GM10266 (cell line): ENCODE measurements around the gene SCG3.
"Not testable (repeated sequence)": the region's sequence is repeated elsewhere in the genome, so short reads cannot be mapped to it uniquely, and the experiment has no call there.

ENCODE experiments used
- DNase-seq: peaks from one replicate; pipeline ENCODE4 v3.0.0; 2012; ENCODE audit errors: extremely low spot score
- CTCF ChIP-seq: IDR thresholded peaks from 2 replicates; pipeline ENCODE4 v1.5.1; 2012; ENCODE audit warnings: mild to moderate bottlenecking, low read depth; ENCODE audit not compliant: control insufficient read depth, insufficient read depth; ENCODE audit errors: missing control alignments

SCG3 gene

GRCh38 chr15:51652084-51652668, 29.1 kb upstream of the SCG3 start:
- DNase-seq = no peak
- TF ChIP-seq CTCF = no peak

GRCh38 chr15:51655401-51656057, 25.8 kb upstream of the SCG3 start:
- DNase-seq = not testable (repeated sequence)

- TF ChIP-seq CTCF = no peak
- no peak for DNase-seq
These were observed 22.6 kb upstream of the SCG3 start for GRCh38 chr15:51658664-51659063.

- TF ChIP-seq CTCF = no peak
- no peak for DNase-seq
These were observed 20.2 kb upstream of the SCG3 start for GRCh38 chr15:51661072-51661471.

GRCh38 chr15:51667478-51667877, 13.8 kb upstream of the SCG3 start:
- TF ChIP-seq CTCF = no peak
- no peak for DNase-seq

- TF ChIP-seq CTCF = no peak
- DNase-seq = no peak
These were observed 12.9 kb upstream of the SCG3 start for GRCh38 chr15:51668446-51668845.

- no peak for TF ChIP-seq CTCF
- DNase-seq = no peak
These were observed 11.9 kb upstream of the SCG3 start for GRCh38 chr15:51669381-51669780.
